C1 segment of cervical spinal cord (tissue), 14 donors: ENCODE measurements around the gene KDM6A.
"Not testable (repeated sequence)": the region's sequence is repeated elsewhere in the genome, so short reads cannot be mapped to it uniquely, and the experiment has no call there.

ENCODE experiments used
- DNase-seq, 14 donors: peaks; one replicate each; lab custom pipeline; 2025; lab: John Stamatoyannopoulos, UW

KDM6A gene

GRCh38 chrX:45006002-45006800 is 133.2 kb downstream of the KDM6A start:
- no peak for DNase-seq

GRCh38 chrX:45007598-45007997 is 134.6 kb downstream of the KDM6A start:
- DNase-seq, result no peak

DNA sequence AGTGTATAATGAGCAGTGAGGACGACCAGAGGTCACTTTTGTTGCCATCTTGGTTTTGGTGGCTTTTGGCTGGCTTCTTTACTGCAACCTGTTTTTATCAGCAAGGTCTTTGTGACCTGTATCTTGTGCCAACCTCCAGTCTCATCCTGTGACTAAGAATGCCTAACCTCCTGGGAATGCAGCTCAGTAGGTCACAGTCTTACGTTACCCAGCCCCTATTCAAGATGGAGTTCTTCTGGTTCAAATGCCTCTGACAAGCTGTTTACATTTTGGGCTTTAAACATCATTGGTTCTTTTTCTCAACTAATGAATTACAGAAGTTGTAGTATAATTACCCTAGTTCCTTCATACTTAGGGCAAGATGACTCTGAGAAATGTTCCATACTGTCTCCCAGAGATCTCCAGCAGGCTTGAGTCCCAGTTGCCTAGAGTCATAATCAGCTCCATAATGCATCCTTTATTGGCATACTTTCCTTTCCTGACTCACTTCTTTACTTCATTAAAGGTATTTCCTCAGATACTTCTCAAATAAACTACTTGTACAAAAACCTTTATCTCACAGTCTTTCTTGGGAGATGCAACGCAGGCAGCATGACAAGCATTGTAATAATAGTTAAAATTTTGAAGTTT is 136.5 kb downstream of the KDM6A start:
- no peak for DNase-seq

GRCh38 chrX:45011131-45011530 is 138.1 kb downstream of the KDM6A start:
- DNase-seq, result no peak

DNA sequence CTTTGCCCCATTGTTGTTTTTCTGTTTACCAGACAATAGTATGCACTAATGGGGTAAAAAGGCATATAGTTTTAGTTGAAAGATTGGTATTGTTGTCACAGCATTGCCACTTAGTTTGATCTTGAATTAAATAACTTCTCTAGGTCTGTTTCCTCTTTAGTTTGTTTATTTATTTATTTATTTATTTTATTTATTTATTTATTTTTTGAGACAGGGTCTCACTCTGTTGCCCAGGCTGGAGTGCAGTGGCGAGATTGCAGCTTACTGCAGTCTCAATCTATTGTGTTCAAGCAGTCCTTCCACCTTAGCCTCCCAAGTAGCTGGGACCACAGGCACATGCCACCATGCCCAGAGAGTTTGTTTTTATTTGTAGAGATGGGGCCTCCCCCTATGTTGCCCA is 138.6 kb downstream of the KDM6A start:
- DNase-seq, result no peak

GRCh38 chrX:45017946-45018345 is 145.0 kb downstream of the KDM6A start:
- DNase-seq, result no peak

- DNase-seq, result no peak
Observed at GRCh38 chrX:45022150-45022549, 149.2 kb downstream of the KDM6A start.

GRCh38 chrX:45024501-45024900 is 151.5 kb downstream of the KDM6A start:
- no peak for DNase-seq

- DNase-seq, result no peak
Observed at GRCh38 chrX:45026036-45026435, 153.0 kb downstream of the KDM6A start.

DNA sequence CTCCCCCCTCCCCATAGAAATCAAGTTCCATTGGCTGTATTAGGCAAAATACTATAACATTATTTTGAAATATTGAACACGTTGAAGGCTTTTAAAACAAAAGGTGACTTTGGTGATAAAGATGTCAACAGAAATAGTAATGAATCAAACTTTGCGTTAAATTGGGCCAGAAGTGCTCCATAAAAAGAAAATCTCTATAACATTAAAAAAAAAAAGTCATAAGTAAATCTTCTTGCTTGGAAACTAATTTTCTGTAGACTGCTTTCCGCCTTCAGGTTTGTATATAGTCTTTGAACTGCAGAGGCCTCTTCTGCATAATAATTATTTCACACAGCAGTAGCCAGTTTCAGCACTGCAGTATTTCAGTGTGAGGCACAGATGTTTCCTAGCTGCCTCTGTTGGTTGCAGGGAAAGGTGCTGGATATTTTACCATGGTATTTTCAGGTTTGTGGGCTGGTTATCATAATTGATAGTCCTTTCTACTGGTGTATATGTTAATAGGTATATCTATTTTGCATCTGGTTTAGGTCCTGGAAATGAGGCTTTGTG is 158.9 kb downstream of the KDM6A start:
- no peak for DNase-seq

- DNase-seq, result no peak
Observed at GRCh38 chrX:45035071-45035470, 162.1 kb downstream of the KDM6A start.

DNA sequence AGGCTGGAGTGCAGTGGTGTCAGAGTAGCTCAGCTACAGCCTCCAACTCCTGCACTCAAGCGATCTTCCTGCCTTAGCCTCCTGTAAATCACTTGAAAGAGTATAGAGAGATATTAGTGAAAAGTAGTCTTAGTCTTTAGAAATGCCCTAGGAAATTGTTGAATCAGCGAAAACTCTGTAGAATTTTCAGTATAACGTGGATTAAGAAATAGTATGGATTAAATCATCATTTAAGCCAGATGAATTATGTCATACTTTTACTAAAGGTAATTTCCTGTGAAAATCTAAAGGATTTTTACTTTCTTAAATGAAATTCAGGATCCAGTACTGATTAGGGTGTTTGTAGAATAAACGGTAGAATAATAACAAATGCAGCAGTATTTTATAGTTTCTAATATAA is 163.2 kb downstream of the KDM6A start:
- DNase-seq, result no peak

GRCh38 chrX:45040137-45040536 is 167.1 kb downstream of the KDM6A start:
- DNase-seq, result not testable (repeated sequence)

DNA sequence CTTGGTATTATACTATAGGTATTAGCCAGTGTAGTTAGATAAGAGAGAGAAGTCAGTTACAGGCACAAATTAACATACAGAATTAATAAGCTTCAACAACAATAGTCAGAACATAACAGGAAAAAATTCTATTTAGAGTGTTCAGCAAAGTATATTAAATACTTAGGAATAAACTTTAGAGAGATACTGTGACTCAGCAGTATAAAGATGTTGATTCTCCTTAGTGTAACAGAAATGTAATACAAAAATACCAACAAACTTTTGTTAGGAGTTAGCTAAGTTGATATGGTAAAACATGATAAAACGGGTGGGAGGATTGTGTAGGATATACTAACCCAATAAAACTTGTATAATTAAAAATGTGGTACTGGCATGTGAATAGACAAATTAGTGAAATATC is 173.4 kb downstream of the KDM6A start:
- no peak for DNase-seq

DNA sequence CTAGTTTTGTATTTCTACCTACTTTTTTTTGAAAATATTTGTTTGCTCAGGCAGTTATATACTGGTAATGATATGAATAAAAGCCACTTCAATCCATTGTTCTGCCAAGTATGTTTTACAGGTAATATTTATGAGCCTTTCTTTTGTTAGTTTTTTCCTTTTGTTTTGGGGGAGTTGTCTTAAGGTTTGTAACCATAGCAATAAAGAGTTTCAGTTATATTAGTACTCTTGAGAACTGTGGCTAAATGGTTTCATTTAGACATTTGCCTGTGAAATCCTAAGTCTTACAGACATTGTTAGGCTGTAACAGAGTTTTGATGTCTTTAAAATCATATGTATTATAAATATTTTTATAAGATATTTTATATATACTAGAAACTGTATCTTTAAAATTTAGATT is 177.6 kb downstream of the KDM6A start:
- no peak for DNase-seq

GRCh38 chrX:45056428-45057145 is 183.6 kb downstream of the KDM6A start:
- no peak for DNase-seq

GRCh38 chrX:45059906-45060305 is 186.9 kb downstream of the KDM6A start:
- not testable (repeated sequence) for DNase-seq

DNA sequence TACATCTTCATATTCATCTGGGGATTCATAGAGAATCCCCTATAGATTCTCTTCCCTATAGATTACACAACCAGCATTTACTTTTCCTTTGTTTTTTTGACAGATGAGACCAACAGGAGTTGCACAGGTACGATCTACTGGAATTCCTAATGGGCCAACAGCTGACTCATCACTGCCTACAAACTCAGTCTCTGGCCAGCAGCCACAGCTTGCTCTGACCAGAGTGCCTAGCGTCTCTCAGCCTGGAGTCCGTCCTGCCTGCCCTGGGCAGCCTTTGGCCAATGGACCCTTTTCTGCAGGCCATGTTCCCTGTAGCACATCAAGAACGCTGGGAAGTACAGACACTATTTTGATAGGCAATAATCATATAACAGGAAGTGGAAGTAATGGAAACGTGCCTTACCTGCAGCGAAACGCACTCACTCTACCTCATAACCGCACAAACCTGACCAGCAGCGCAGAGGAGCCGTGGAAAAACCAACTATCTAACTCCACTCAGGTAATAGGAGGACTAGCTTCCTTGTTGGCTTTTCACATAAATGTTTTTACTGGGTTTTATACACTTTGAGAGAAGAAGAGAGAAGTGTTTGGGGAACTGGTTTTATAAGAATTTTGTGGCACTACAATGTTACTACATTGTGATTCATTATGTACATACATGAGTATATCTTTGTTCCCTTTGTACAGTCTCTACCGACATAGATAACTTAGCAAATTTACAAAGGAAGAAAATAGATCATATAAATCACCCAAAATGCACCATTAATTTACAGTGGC is 190.5 kb downstream of the KDM6A start:
- no peak for DNase-seq

- DNase-seq, result no peak
Observed at GRCh38 chrX:45068569-45068968, 195.6 kb downstream of the KDM6A start.

GRCh38 chrX:45070116-45071007 is 197.4 kb downstream of the KDM6A start:
- DNase-seq, result peak in 3 of 14 donors; percentile 2 to 20 (median 15)
